Spleen (tissue), 11 donors: Measurements from ENCODE around the gene SELP. TPM values are rescaled to one million over a fixed set of nuclear protein-coding genes. Genes with fewer than 3 reads are reported as not detected.

Source experiments
- DNase-seq: peaks from one replicate; pipeline ENCODE4 v3.0.0-alpha.2; 2020
- H3K27ac ChIP-seq, 8 donors: fragments of 200-600 bp; sonication (generic) in 7 of 8; 1 replicate in 4 of 8; 2 replicates in 4 of 8; pipeline versions ENCODE4 v1.5.0 to v1.8.0; 2016 to 2021; ENCODE audit warnings: inconsistent platforms in 4 of 8, mild to moderate bottlenecking in 4 of 8, moderate library complexity in 1 of 8
- H3K27me3 ChIP-seq, 7 donors: fragments of 200-600 bp; sonication (generic) in 6 of 7; replicated peaks in 1 of 7; 1 replicate in 4 of 7; 2 replicates in 3 of 7; pipeline versions ENCODE4 v1.5.0 to v1.8.0; 2016 to 2021; ENCODE audit warnings: inconsistent platforms in 3 of 7, mild to moderate bottlenecking in 1 of 7
- H3K36me3 ChIP-seq, 6 donors: fragments of 200-600 bp; sonication (generic) in 5 of 6; 1 replicate in 4 of 6; 2 replicates in 2 of 6; pipeline versions ENCODE4 v1.5.0 to v1.8.0; 2016 to 2021; ENCODE audit warnings: inconsistent platforms in 2 of 6
- H3K4me1 ChIP-seq, 6 donors: fragments of 200-600 bp; sonication (generic) in 5 of 6; 1 replicate in 3 of 6; 2 replicates in 3 of 6; pipeline versions ENCODE4 v1.5.0 to v1.8.0; 2016 to 2021; ENCODE audit warnings: inconsistent platforms in 3 of 6
- H3K4me3 ChIP-seq, 8 donors: fragments of 200-600 bp; sonication (generic) in 7 of 8; 1 replicate in 4 of 8; 2 replicates in 4 of 8; pipeline versions ENCODE4 v1.5.0 to v1.8.0; 2016 to 2021; ENCODE audit warnings: inconsistent platforms in 4 of 8, mild to moderate bottlenecking in 4 of 8, moderate library complexity in 2 of 8
- H3K9me3 ChIP-seq, 8 donors: fragments of 200-600 bp; sonication (generic) in 7 of 8; 1 replicate in 4 of 8; 2 replicates in 4 of 8; pipeline versions ENCODE4 v1.5.0 to v1.8.0; 2016 to 2021; ENCODE audit warnings: inconsistent platforms in 4 of 8
- CTCF ChIP-seq, 11 experiments: fragments of 200-600 bp in 7 of 11; fragments of 450-650 bp in 4 of 11; sonication (generic) in 4 of 11; IDR thresholded peaks in 8 of 11; conservative IDR thresholded peaks in 3 of 11; 1 replicate in 7 of 11; 2 replicates in 4 of 11; pipeline versions ENCODE4 v1.4.0 to v1.8.0; 2016 to 2021; ENCODE audit warnings: antibody characterized with exemption in 11 of 11, inconsistent platforms in 4 of 11, mild to moderate bottlenecking in 1 of 11
- POLR2A ChIP-seq, 3 donors: fragments of 450-650 bp; IDR thresholded peaks; one replicate each; pipeline ENCODE4 v1.5.1; 2017; ENCODE audit warnings: antibody characterized with exemption in 3 of 3, mild to moderate bottlenecking in 1 of 3
- POLR2AphosphoS5 ChIP-seq, 3 donors: sonication (generic); formaldehyde crosslinking; IDR thresholded peaks; one replicate each; pipeline ENCODE4 v1.5.1; 2017; ENCODE audit warnings: antibody characterized with exemption in 3 of 3
- WGBS, 5 donors: extraction: QIAGEN DNeasy Blood & Tissue Kit in 3 of 5; methylation state at CpG; one replicate each; pipeline versions ENCODE4 v1.1.5 to v1.1.7; 2013 to 2018; 5-methylcytosine and 5-hydroxymethylcytosine counted together
- intact Hi-C: fragments of 100-400 bp; cut with DNase I; formaldehyde crosslinking; loops from one replicate; pipeline ENCODE4 v1.15.0; 2023; ENCODE audit warnings: low total_unique reads
- polyA plus RNA-seq, 3 donors: library from polyadenylated mRNA; stranded (reverse); fragments of 200-250 nt; gene quantifications; one replicate each; pipeline ENCODE4 v1.2.1, GENCODE V29; 2013
- total RNA-seq, 7 donors: library from RNA; depleted of rRNA in 3 of 7; stranded (reverse); fragments of >200 nt in 3 of 7; fragmentation: NEBNext Ultra II Directional in 4 of 7; extraction: Animal tissue kit (Norgen Biotek cat#: 25700) in 4 of 7; gene quantifications; one replicate each; pipeline versions ENCODE4 v1.1.0 to v1.2.1, GENCODE V29; 2016 to 2021
- donor health status: healthy with polysubstance abuse.
- donor health status: DM: no; HTN: no; CAD: no; lungs with moderate emphysema.
- donor health status: DM: no; HTN: no; CAD: no.
- donor health status: Bipolar disorder and iron deficiency.
- donor health status: healthy.
- donor health status: DM: no; HTN: no; CAD: no.
- donor health status: DM: yes; HTN: yes; CAD: no.

The SELP gene
- total and polyA plus RNA-seq, 10 donors, result 0.97 to 7.6 (median 4.1) TPM

DNA sequence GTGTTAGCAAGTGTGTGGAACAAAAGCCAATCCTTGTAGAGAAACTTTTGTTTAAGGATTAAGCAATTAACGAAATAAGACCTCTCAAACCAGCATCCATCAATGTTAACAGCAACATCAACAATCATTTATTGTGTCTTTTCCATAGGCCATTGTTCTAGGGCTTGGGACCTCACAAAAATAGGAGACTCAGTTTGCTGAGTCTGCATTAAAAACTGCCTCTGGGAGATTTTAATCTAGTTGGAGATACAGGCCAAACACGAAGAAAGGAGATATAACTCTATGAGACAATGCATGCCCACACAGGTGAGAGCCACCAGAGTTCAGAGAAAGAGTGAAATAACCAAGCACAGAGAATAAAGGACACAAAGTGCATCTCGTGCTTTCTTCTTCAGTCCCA, 14.4 kb upstream of the SELP start:
- TF ChIP-seq POLR2A (IDR thresholded peaks at IDR 0.05) (no peak), CTCF (IDR thresholded peaks at IDR 0.05 in 8 of 11, conservative IDR thresholded peaks at IDR 0.05 in 3 of 11) (no peak), POLR2AphosphoS5 (IDR thresholded peaks at IDR 0.05) (no peak)
- 83 to 89% (median 85%) methylated on average over 3 of the region's 3 CpGs for WGBS, 5 donors

DNA sequence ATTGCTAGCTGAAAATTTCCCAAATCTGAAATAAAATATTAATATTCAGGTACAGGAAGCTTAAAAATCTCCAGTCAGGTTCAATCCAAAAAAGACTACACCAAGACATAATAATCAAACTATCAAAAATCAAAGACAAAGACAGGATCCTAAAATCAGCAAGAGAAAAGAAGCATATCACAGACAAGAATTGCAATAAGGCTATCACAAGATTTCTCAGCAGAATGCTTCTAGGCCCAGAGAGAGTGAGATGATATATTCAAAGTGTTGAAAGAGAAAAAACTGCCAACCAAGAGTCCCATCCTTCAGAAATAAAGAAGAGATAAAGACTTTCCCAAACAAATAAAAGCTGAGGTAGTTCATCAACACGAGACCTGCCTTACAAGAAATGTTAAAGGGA, 5.0 kb upstream of the SELP start:
- no peak overlapping the region for H3K4me3 ChIP-seq
- intact Hi-C loops, result no loop called here
- WGBS, 5 donors, result 78 to 86% (median 83%) methylated on average over 1 of the region's 1 CpG
- no peaks in the 10 kb centered on the region for H3K27me3 ChIP-seq
- no peak for TF ChIP-seq POLR2AphosphoS5 (IDR thresholded peaks at IDR 0.05)
- TF ChIP-seq POLR2A (IDR thresholded peaks at IDR 0.05), result no peak
- no peak for TF ChIP-seq CTCF (IDR thresholded peaks at IDR 0.05 in 8 of 11, conservative IDR thresholded peaks at IDR 0.05 in 3 of 11)
- no peak for DNase-seq
- H3K27ac ChIP-seq, result no peak overlapping the region
- H3K36me3 ChIP-seq, result no peaks in the 10 kb centered on the region
- H3K9me3 ChIP-seq, result peaks cover 0 to 48% (median 40%) of the 10 kb centered on the region in 8 donors
- H3K4me1 ChIP-seq, result no peaks in the 10 kb centered on the region

More for the DNA sequence above, 14.4 kb upstream of the SELP start:
- no peak overlapping the region for H3K27ac ChIP-seq
- intact Hi-C loops, result no loop called here
- H3K4me3 ChIP-seq, result no peak overlapping the region
- H3K9me3 ChIP-seq, result no peaks in the 10 kb centered on the region
- no peaks in the 10 kb centered on the region for H3K27me3 ChIP-seq
- peaks cover 0 to 8% (median 0%) of the 10 kb centered on the region in 6 donors for H3K4me1 ChIP-seq
- no peak for DNase-seq
- no peaks in the 10 kb centered on the region for H3K36me3 ChIP-seq

DNA sequence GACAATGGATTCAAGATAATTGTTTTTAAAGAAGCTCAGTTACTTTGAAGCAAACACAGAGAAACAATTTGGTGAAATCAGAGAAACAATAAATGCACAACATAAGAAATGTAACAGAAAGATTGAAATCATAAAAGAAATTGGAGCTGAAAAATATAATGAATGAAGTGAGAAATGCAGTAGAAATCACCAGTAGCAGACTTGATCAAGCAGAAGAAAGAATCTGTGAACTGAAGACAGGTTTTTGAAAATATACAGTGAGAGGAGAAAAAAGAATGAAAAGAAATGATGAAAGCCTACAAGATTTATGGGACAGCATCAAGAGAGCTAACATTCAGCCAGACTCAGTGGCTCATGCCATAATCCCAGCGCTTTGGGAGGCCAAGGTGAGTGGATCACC, 4.2 kb upstream of the SELP start:
- intact Hi-C loops, result no loop called here
- Histone ChIP-seq H3K36me3 (no peaks in the 10 kb centered on the region), H3K4me1 (no peaks in the 10 kb centered on the region), H3K9me3 (peaks cover 0 to 48% (median 40%) of the 10 kb centered on the region in 8 donors), H3K27ac (no peak overlapping the region), H3K4me3 (no peak overlapping the region), H3K27me3 (no peaks in the 10 kb centered on the region)
- no peak for DNase-seq
- 86 to 93% (median 92%) methylated on average over 1 of the region's 1 CpG for WGBS, 5 donors
- TF ChIP-seq POLR2A (IDR thresholded peaks at IDR 0.05) (no peak), POLR2AphosphoS5 (IDR thresholded peaks at IDR 0.05) (no peak), CTCF (IDR thresholded peaks at IDR 0.05 in 8 of 11, conservative IDR thresholded peaks at IDR 0.05 in 3 of 11) (no peak)

GRCh38 chr1:169631249-169631648, 1.3 kb upstream of the SELP start:
- Histone ChIP-seq H3K27me3 (no peaks in the 10 kb centered on the region), H3K9me3 (peaks cover 0 to 35% (median 32%) of the 10 kb centered on the region in 8 donors), H3K27ac (no peak overlapping the region), H3K36me3 (no peaks in the 10 kb centered on the region), H3K4me3 (no peak overlapping the region), H3K4me1 (no peaks in the 10 kb centered on the region)
- WGBS, 5 donors, result 73 to 81% (median 77%) methylated on average over 3 of the region's 3 CpGs
- DNase-seq, result no peak
- no peak for TF ChIP-seq POLR2AphosphoS5 (IDR thresholded peaks at IDR 0.05)
- no peak for TF ChIP-seq CTCF (IDR thresholded peaks at IDR 0.05 in 8 of 11, conservative IDR thresholded peaks at IDR 0.05 in 3 of 11)
- no peak for TF ChIP-seq POLR2A (IDR thresholded peaks at IDR 0.05)
- intact Hi-C loops, result no loop called here
